Activated T-helper 1 cell treated with Interleukin-2 at 50 U/mL for 16 hours (primary cell): ENCODE results near the gene OPRL1.
"Not testable (repeated sequence)": the region's sequence is repeated elsewhere in the genome, so short reads cannot be mapped to it uniquely, and the experiment has no call there.

Experiments
- DNase-seq: peaks from one replicate; pipeline ENCODE4 v3.0.0-alpha.2; 2020; ENCODE audit warnings: low read depth

OPRL1 gene

GRCh38 chr20:64087226-64087825, 7.4 kb downstream of the OPRL1 start:
- DNase-seq: not testable (repeated sequence)

- not testable (repeated sequence) for DNase-seq
These were observed 8.7 kb downstream of the OPRL1 start for GRCh38 chr20:64088586-64088985.

GRCh38 chr20:64090165-64090564, 10.3 kb downstream of the OPRL1 start:
- DNase-seq: no peak

GRCh38 chr20:64091340-64091739, 11.5 kb downstream of the OPRL1 start:
- no peak for DNase-seq

- DNase-seq: no peak
These were observed 11.9 kb downstream of the OPRL1 start for GRCh38 chr20:64091770-64092169.

GRCh38 chr20:64092258-64093012, 12.6 kb downstream of the OPRL1 start:
- no peak for DNase-seq

GRCh38 chr20:64093013-64093503, 13.2 kb downstream of the OPRL1 start:
- no peak for DNase-seq

GRCh38 chr20:64095455-64095854, 15.6 kb downstream of the OPRL1 start:
- DNase-seq: no peak

GRCh38 chr20:64095927-64096326, 16.0 kb downstream of the OPRL1 start:
- no peak for DNase-seq

GRCh38 chr20:64096535-64096934, 16.7 kb downstream of the OPRL1 start:
- no peak for DNase-seq

- DNase-seq: no peak
These were observed 18.7 kb downstream of the OPRL1 start for GRCh38 chr20:64098471-64099013.

- no peak for DNase-seq
These were observed 19.4 kb downstream of the OPRL1 start for GRCh38 chr20:64099086-64099786.

- no peak for DNase-seq
These were observed 20.1 kb downstream of the OPRL1 start for GRCh38 chr20:64099880-64100565.

- no peak for DNase-seq
These were observed 20.6 kb downstream of the OPRL1 start for GRCh38 chr20:64100566-64100888.

GRCh38 chr20:64100946-64101688, 21.2 kb downstream of the OPRL1 start:
- DNase-seq: no peak

- DNase-seq: peak; percentile 51
These were observed 22.1 kb downstream of the OPRL1 start for GRCh38 chr20:64101731-64102621.

- DNase-seq: no peak
These were observed 22.9 kb downstream of the OPRL1 start for GRCh38 chr20:64102647-64103354.

GRCh38 chr20:64103871-64104666, 24.2 kb downstream of the OPRL1 start:
- DNase-seq: no peak
